NCI-H1436 (cell line): ENCODE data around the gene MAPK8.
"Not testable (repeated sequence)": the region's sequence is repeated elsewhere in the genome, so short reads cannot be mapped to it uniquely, and the experiment has no call there.

Source experiments
- DNase-seq: peaks from one replicate; lab custom pipeline; 2025; lab: John Stamatoyannopoulos, UW

Gene MAPK8

GRCh38 chr10:48306265-48306869 lies at the start of gene MAPK8:
Gene MAPK8, plus strand, starts transcription at chr10:48306677. Its CDS starts 94,984 bp downstream, at chr10:48401661.
- peak; percentile 87 for DNase-seq

GRCh38 chr10:48257407-48257961 lies 49.0 kb upstream of the MAPK8 start:
- DNase-seq: no peak

GRCh38 chr10:48258105-48258504 lies 48.4 kb upstream of the MAPK8 start:
- DNase-seq: no peak

- no peak for DNase-seq
Observed at GRCh38 chr10:48266528-48266927, 39.9 kb upstream of the MAPK8 start.

- DNase-seq: no peak
Observed at GRCh38 chr10:48271047-48271730, 35.3 kb upstream of the MAPK8 start.

- DNase-seq: no peak
Observed at GRCh38 chr10:48272682-48273081, 33.8 kb upstream of the MAPK8 start.

GRCh38 chr10:48273741-48274140 lies 32.7 kb upstream of the MAPK8 start:
- no peak for DNase-seq

- DNase-seq: no peak
Observed at GRCh38 chr10:48274636-48275035, 31.8 kb upstream of the MAPK8 start, which contains the start of gene FRMPD2. Gene FRMPD2, minus strand, starts transcription at chr10:48274696. Its CDS starts 129 bp downstream, at chr10:48274567.

- DNase-seq: no peak
Observed at GRCh38 chr10:48277093-48277492, 29.4 kb upstream of the MAPK8 start.

- no peak for DNase-seq
Observed at GRCh38 chr10:48279081-48279751, 27.3 kb upstream of the MAPK8 start.

GRCh38 chr10:48281697-48282096 lies 24.8 kb upstream of the MAPK8 start:
- not testable (repeated sequence) for DNase-seq

GRCh38 chr10:48282829-48283228 lies 23.6 kb upstream of the MAPK8 start:
- no peak for DNase-seq

GRCh38 chr10:48284002-48284546 lies 22.4 kb upstream of the MAPK8 start:
- DNase-seq: no peak

- no peak for DNase-seq
Observed at GRCh38 chr10:48284811-48285210, 21.7 kb upstream of the MAPK8 start.

GRCh38 chr10:48285710-48286109 lies 20.8 kb upstream of the MAPK8 start:
- DNase-seq: peak; percentile 10

- DNase-seq: no peak
Observed at GRCh38 chr10:48286356-48286755, 20.1 kb upstream of the MAPK8 start.

- no peak for DNase-seq
Observed at GRCh38 chr10:48287417-48288391, 18.8 kb upstream of the MAPK8 start.

- DNase-seq: no peak
Observed at GRCh38 chr10:48288661-48289060, 17.8 kb upstream of the MAPK8 start.

GRCh38 chr10:48289501-48290238 lies 16.8 kb upstream of the MAPK8 start:
- DNase-seq: peak; percentile 46

GRCh38 chr10:48290286-48290685 lies 16.2 kb upstream of the MAPK8 start:
- DNase-seq: no peak

GRCh38 chr10:48291190-48291589 lies 15.3 kb upstream of the MAPK8 start:
- DNase-seq: no peak
